Amniotic stem cell (primary cell): ENCODE measurements around the gene APLP2.

ENCODE experiments used
- DNase-seq: peaks from one replicate; lab custom pipeline; 2025; lab: John Stamatoyannopoulos, UW

APLP2 gene

GRCh38 chr11:130118636-130119387 lies 49.1 kb downstream of the APLP2 start:
- DNase-seq, result no peak

DNA sequence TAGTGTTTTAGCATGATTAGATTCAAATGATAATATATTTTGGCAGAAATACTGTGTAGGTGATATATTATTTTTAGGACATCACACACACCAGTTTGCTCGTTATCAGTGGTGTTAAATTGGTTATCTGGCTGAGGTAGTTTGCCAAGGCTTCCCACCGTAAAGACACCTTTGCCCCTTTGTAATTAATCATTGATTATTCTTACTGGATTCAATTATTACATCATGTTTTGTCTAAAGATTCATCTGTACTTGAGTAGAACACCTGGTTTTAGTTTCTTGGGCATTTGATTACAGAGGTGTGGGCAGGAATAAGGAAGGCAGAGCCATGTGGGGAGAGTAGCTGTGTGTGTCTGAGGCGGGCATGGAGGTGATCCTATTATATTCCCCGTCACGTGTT lies 50.4 kb downstream of the APLP2 start:
- no peak for DNase-seq

DNA sequence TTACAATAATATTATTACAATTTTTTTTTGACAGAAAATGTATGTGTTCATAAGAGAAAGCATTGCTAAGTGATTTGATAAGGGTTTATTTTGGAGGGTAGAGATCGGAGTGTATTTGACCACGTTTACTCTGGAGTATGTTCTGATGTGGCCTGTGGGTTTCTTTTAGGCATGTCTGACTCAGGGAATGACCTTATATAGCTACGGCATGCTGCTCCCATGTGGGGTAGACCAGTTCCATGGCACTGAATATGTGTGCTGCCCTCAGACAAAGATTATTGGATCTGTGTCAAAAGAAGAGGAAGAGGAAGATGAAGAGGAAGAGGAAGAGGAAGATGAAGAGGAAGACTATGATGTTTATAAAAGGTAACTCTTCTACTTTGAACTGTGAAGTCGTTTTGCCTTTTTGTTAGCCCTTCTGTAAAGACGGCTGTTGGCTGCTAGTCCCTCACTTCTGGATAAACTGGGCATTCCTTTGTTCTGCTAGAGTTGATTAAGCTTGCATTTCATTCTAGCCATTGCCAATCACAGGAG lies 51.8 kb downstream of the APLP2 start:
- no peak for DNase-seq

DNA sequence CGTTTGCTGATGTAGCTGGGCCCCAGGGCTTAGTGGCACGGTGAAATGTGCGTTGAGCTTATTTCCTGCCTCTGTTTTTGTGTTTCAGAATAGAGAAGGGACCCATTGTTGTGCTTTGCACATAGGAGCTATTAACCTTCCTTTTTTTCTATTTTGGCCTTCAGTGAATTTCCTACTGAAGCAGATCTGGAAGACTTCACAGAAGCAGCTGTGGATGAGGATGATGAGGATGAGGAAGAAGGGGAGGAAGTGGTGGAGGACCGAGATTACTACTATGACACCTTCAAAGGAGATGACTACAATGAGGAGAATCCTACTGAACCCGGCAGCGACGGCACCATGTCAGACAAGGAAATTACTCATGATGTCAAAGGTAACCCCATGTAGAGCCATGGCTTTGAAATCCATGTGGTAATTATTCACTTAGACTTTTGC lies 52.5 kb downstream of the APLP2 start:
- no peak for DNase-seq

GRCh38 chr11:130123414-130124040 lies 53.8 kb downstream of the APLP2 start:
- no peak for DNase-seq

DNA sequence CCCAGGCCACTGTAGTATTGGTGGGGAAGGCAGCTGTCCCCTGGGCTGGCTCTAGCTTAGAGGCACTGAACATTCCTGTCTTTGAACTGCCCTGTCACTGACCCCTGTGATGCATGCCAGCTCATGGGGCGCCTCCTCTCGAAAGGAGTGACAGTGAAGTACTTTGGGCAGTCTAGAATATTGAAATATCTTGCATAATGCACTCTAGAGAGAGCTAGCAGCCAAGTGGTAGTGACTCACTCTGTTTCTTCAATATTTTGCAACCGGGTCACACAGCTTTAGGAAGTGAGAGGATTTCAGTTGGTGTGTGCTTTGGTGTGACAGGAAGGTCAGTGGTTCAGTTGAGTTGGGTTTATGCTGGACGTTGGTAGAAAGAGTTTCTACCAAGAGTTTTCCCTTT lies 54.4 kb downstream of the APLP2 start:
- peak; percentile 20 for DNase-seq

- no peak for DNase-seq
Observed at GRCh38 chr11:130125638-130126037, 55.9 kb downstream of the APLP2 start.

- DNase-seq, result no peak
Observed at GRCh38 chr11:130126516-130126915, 56.8 kb downstream of the APLP2 start.

- DNase-seq, result no peak
Observed at GRCh38 chr11:130127509-130127908, 57.8 kb downstream of the APLP2 start.

GRCh38 chr11:130128626-130129025 lies 58.9 kb downstream of the APLP2 start:
- no peak for DNase-seq

- DNase-seq, result no peak
Observed at GRCh38 chr11:130129922-130130321, 60.2 kb downstream of the APLP2 start.

DNA sequence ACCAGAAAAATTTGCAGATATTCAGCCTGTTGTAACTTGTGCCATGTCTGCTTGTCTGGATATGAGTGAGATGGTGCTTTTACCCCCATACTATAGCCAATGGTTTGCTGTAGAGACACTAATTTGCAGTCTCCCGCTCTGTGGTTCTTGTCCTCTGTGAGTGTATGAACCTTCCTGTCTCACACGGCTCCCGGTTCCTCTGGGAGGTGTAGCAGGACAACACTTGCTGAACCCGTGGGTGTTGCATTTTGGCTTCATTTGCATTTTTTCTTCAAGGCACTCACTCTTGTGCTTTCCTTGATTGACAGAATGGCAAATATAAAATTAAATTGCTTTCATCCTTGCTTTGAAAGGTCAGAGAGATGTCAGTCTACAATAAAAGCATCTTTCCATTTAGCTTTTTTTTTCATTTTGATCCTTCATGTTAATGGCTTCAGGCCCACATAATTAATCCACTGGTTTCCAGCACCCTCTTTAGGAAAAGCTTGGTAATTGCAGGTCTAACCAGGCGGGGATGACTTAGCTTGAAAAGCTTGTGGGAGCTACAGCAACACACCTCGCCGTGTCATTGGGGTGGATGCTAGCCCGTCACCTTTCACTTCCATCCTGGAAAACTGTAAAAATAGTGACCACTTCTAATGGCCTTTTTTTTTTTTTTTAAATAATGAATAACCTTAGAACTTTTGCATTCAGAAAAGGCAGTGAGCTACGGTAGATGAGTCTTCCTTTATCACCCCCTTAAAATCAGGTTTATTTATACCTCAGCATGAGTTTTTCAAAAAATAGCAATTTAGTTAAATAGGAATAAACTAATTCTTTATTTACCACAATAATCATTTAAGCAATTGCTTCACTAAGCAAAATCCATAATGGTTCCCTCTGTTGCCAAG lies 62.5 kb downstream of the APLP2 start:
- peak; percentile 9 for DNase-seq

DNA sequence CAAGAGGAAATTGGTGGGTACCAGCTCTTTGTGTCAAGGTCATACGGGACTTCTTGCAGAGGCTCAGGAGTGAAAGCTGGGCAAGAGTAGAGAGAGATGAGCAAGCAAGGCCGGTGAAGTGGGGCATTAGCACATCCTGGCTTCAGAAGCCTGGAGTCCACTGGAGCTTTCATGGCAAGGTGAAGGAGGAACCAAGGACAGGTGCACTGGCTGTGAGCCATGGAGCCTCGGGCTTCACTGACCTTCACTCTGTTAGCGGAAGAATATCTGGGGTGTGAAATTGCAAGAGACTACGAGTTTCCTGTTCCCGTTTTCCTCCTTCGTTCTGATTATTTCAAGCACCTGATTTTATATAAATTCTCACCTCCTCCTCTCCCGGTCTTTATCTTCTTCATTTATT lies 64.0 kb downstream of the APLP2 start:
- no peak for DNase-seq

DNA sequence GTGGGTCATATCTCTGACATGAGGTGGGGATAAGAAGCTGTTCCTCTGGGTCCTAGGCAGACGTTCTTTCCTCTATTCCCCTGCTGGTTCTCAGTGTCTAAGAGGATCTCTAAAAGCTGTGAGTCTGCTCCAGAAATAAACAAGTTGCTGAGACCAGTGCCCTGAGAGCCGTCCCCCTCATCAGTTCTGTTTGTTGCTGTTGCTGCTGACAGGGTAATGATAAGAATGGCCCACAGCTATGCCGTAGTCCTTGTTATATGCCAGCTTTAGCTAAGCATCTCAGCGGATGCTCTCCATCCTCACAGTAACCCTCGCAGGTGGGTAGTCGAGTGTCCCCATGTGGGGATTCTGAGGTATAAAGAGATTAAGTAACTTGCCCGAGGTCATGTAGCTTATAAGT lies 66.4 kb downstream of the APLP2 start:
- DNase-seq, result no peak

DNA sequence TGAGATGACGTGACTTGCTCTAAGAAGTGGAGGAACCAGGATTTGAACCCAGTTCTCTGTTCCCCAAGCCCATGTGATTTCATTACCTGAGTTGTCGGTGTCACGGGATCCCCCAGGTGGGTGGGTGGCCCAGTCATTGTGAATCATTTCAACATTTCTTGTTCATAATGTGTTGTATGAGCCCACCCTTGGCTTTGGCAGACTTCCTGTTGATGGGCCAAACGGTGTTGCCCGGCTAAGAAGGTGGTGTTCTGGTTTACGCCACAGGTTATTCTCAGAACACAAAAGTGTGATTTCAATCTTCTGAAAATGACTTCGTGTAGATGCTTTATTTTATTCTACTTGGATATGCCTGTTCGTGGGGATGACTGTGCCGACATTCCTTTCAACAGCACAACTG lies 68.3 kb downstream of the APLP2 start:
- no peak for DNase-seq

GRCh38 chr11:130139401-130139800 lies 69.7 kb downstream of the APLP2 start:
- no peak for DNase-seq

DNA sequence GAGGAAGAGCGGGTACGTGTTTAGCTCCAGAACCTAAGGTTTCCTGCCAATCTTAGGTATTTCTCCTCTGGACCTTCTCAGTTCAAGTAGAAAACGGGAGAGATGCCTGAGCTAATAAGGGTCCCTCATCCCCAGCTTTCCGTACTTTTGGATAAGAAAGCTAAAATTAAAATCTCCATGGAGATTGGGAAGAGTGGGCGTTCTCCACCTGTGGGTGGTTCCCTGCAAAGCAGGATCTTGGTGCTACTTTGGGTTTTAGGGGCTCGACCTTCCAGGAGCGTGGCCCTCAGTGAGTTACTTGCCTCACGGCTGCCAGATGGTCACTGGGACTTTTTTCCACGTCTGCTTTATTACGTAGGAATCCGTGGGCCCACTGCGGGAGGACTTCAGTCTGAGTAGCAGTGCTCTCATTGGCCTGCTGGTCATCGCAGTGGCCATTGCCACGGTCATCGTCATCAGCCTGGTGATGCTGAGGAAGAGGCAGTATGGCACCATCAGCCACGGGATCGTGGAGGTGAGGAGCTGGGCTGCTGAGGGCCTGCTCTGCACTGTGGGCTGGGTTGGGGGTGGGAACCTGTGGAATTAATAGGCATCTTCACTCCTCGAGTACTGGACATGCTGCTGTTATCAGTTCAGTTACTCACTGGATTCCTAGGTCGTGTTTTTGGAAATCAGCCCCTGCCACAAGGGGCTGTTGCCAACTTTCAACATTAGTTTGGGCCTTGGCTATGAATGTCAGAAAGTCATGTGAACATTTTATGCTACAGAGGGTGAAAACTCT lies 72.1 kb downstream of the APLP2 start:
- DNase-seq, result no peak

DNA sequence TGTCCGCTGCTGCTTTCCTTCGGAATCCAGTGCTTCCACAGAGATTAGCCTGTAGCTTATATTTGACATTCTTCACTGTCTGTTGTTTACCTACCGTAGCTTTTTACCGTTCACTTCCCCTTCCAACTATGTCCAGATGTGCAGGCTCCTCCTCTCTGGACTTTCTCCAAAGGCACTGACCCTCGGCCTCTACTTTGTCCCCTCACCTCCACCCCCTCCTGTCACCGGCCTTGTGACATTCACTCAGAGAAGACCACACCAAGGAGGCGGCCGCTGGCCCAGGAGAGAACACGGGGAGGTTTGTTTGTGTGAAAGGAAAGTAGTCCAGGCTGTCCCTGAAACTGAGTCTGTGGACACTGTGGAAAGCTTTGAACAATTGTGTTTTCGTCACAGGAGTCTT lies 74.4 kb downstream of the APLP2 start:
- DNase-seq, result no peak

- DNase-seq, result no peak
Observed at GRCh38 chr11:130144861-130145281, 75.2 kb downstream of the APLP2 start.

GRCh38 chr11:130145311-130145812 lies 75.7 kb downstream of the APLP2 start:
- DNase-seq, result no peak

DNA sequence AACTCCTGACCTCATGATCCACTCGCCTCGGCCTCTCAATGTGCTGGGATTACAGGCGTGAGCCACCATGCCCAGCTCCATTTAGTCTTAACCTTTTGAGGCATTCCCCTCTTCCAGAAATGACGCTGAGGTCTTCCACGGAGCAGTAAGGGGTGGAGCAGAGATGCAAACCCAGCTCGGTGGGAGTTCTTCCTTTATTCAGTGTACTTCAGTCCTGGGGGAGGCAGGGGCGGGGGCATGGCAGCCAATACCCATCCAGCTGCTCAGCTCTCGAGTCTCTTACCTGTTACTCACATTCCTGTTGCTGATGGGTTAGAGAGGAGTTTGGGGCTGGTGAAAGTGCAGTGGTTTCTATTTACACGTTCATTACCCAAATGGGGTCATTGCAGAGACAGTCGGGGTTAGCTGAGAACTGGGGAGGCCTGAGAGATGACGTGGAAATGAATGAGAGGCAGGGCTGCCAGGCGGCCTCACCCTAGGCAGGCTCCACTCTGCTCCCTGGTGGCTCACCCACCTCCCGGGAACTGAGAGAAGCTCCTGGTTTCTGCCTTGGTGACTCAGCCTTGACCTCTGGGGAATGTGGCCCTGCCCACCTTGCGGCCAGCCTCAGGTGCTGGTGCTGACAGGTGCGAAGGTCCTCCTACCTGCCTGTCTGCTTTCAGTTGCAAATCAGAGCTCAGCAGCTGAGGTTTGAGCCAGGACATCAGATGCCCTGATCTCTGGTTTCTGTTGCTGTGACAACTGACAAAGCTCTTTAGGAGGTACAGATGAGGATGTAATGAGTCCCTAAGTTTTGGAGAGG lies 76.5 kb downstream of the APLP2 start:
- no peak for DNase-seq
